MM.1S (cell line): ENCODE measurements around the gene CFAP54.

ENCODE experiments used
- DNase-seq: peaks from one replicate; pipeline ENCODE4 v3.0.0-alpha.2; 2015
- H2AFZ ChIP-seq: fragments of 300-600 bp; sonication (generic); 2 replicates; pipeline ENCODE4 v1.6.0; 2016; ENCODE audit warnings: antibody characterized with exemption, low read length
- H3F3A ChIP-seq: fragments of 300-600 bp; sonication (generic); 2 replicates; pipeline ENCODE4 v1.6.1; 2016; ENCODE audit warnings: mild to moderate bottlenecking, antibody characterized with exemption, low read length, moderate library complexity, mixed read lengths; ENCODE audit not compliant: insufficient read depth
- H3K27ac ChIP-seq: fragments of 300-600 bp; sonication (generic); 2 replicates; pipeline ENCODE4 v1.5.1; 2016; ENCODE audit warnings: mild to moderate bottlenecking, low read length
- H3K27me3 ChIP-seq: fragments of 300-600 bp; sonication (generic); replicated peaks from 2 replicates; pipeline ENCODE4 v1.6.0; 2016; ENCODE audit warnings: low read length; ENCODE audit not compliant: insufficient read depth
- H3K36me3 ChIP-seq: fragments of 300-600 bp; sonication (generic); replicated peaks from 2 replicates; pipeline ENCODE4 v1.6.1; 2016; ENCODE audit warnings: mild to moderate bottlenecking, low read length, mixed read lengths; ENCODE audit not compliant: insufficient read depth
- H3K4me1 ChIP-seq: fragments of 300-600 bp; sonication (generic); 2 replicates; pipeline ENCODE4 v1.6.1; 2016; ENCODE audit warnings: low read length, mixed read lengths
- H3K4me2 ChIP-seq: fragments of 300-600 bp; sonication (generic); 2 replicates; pipeline ENCODE4 v1.6.0; 2016; ENCODE audit warnings: low read depth, low read length
- H3K4me3 ChIP-seq: fragments of 300-600 bp; sonication (generic); 2 replicates; pipeline ENCODE4 v1.5.1; 2016; ENCODE audit warnings: low read length, mixed read lengths
- H3K79me2 ChIP-seq: fragments of 300-600 bp; sonication (generic); 2 replicates; pipeline ENCODE4 v1.6.1; 2016; ENCODE audit warnings: mixed run types, low read length, mixed read lengths
- H3K9ac ChIP-seq: fragments of 300-600 bp; sonication (generic); 2 replicates; pipeline ENCODE4 v1.6.1; 2016; ENCODE audit warnings: low read length, mixed read lengths
- H3K9me2 ChIP-seq: fragments of 300-600 bp; sonication (generic); replicated peaks from 2 replicates; pipeline ENCODE4 v1.6.1; 2016; ENCODE audit warnings: mild to moderate bottlenecking, low read length, mixed read lengths; ENCODE audit not compliant: insufficient read depth
- H3K9me3 ChIP-seq: fragments of 300-600 bp; sonication (generic); replicated peaks from 2 replicates; pipeline ENCODE4 v1.6.1; 2016; ENCODE audit warnings: mild to moderate bottlenecking, low read length, mixed read lengths; ENCODE audit not compliant: insufficient read depth
- H4K20me1 ChIP-seq: fragments of 300-600 bp; sonication (generic); 2 replicates; pipeline ENCODE4 v1.6.1; 2016; ENCODE audit warnings: mild to moderate bottlenecking, low read length, moderate library complexity, mixed read lengths; ENCODE audit not compliant: insufficient read depth
- CTCF ChIP-seq: fragments of 300-600 bp; sonication (generic); IDR thresholded peaks from 2 replicates; pipeline ENCODE4 v1.5.1; 2016; ENCODE audit warnings: antibody characterized with exemption, low read length, mixed read lengths
- EZH2 ChIP-seq: fragments of 300-600 bp; sonication (generic); optimal IDR thresholded peaks from 2 replicates; pipeline ENCODE3; 2017; ENCODE audit warnings: low read depth, mild to moderate bottlenecking, antibody characterized with exemption, low read length, mixed read lengths
- EZH2phosphoT487 ChIP-seq: fragments of 300-600 bp; sonication (generic); IDR thresholded peaks from 2 replicates; pipeline ENCODE4 v1.6.1; 2018; ENCODE audit warnings: antibody characterized with exemption, low read length

Gene CFAP54

GRCh38 chr12:96534339-96534738 is 45.0 kb downstream of the CFAP54 start:
- Histone ChIP-seq H3K9me2 (no peaks in the 10 kb centered on the region), H2AFZ (no peak overlapping the region), H3K9me3 (no peaks in the 10 kb centered on the region), H3K4me1 (no peaks in the 10 kb centered on the region), H3K4me3 (no peak overlapping the region), H4K20me1 (no peaks in the 10 kb centered on the region), H3K4me2 (no peak overlapping the region), H3F3A (no peaks in the 10 kb centered on the region), H3K9ac (no peak overlapping the region), H3K79me2 (no peaks in the 10 kb centered on the region), H3K27me3 (no peaks in the 10 kb centered on the region), H3K36me3 (no peaks in the 10 kb centered on the region), H3K27ac (no peak overlapping the region)
- no peak for TF ChIP-seq CTCF
- no peak for TF ChIP-seq EZH2
- no peak for TF ChIP-seq EZH2phosphoT487
- DNase-seq: no peak

GRCh38 chr12:96548384-96548783 is 59.0 kb downstream of the CFAP54 start:
- no peak for DNase-seq
- H3K4me3 ChIP-seq: no peak overlapping the region

GRCh38 chr12:96549341-96549740 is 60.0 kb downstream of the CFAP54 start:
- H3K27me3 ChIP-seq: no peaks in the 10 kb centered on the region
- no peak overlapping the region for H3K4me3 ChIP-seq
- H3K27ac ChIP-seq: no peak overlapping the region
- DNase-seq: no peak
- no peak overlapping the region for H3K4me2 ChIP-seq
- H4K20me1 ChIP-seq: no peaks in the 10 kb centered on the region
- no peak overlapping the region for H3K9ac ChIP-seq
- no peak for TF ChIP-seq EZH2
- no peak for TF ChIP-seq CTCF
- TF ChIP-seq EZH2phosphoT487: no peak
- H3K79me2 ChIP-seq: no peaks in the 10 kb centered on the region
- H3K9me2 ChIP-seq: no peaks in the 10 kb centered on the region
- H3K36me3 ChIP-seq: no peaks in the 10 kb centered on the region
- H3K9me3 ChIP-seq: no peaks in the 10 kb centered on the region
- H2AFZ ChIP-seq: no peak overlapping the region
- H3K4me1 ChIP-seq: peaks cover 10% of the 10 kb centered on the region; the same call in 1 of the 2 replicates
- peaks cover 4% of the 10 kb centered on the region; the same call in 1 of the 2 replicates for H3F3A ChIP-seq

More at GRCh38 chr12:96548384-96548783, 59.0 kb downstream of the CFAP54 start:
- Histone ChIP-seq H3K4me2 (no peak overlapping the region), H2AFZ (no peak overlapping the region), H3K9ac (no peak overlapping the region), H3F3A (peaks cover 4% of the 10 kb centered on the region; the same call in 1 of the 2 replicates), H4K20me1 (no peaks in the 10 kb centered on the region), H3K4me1 (peaks cover 10% of the 10 kb centered on the region; the same call in 1 of the 2 replicates), H3K36me3 (no peaks in the 10 kb centered on the region), H3K27me3 (no peaks in the 10 kb centered on the region), H3K27ac (no peak overlapping the region), H3K9me3 (no peaks in the 10 kb centered on the region), H3K79me2 (no peaks in the 10 kb centered on the region), H3K9me2 (no peaks in the 10 kb centered on the region)
- no peak for TF ChIP-seq CTCF
- TF ChIP-seq EZH2phosphoT487: no peak
- TF ChIP-seq EZH2: no peak
